Ectodermal cell (in vitro differentiated cells): ENCODE data around the gene USP6NL.

Experiments used
- H3K27ac ChIP-seq: 2 replicates; pipeline ENCODE4 v1.7.0; 2013; ENCODE audit warnings: mild to moderate bottlenecking, low read depth, low read length; ENCODE audit not compliant: insufficient read depth, poor library complexity, severe bottlenecking
- H3K27me3 ChIP-seq: 2 replicates; pipeline ENCODE4 v1.7.0; 2013; ENCODE audit warnings: mild to moderate bottlenecking, low read length; ENCODE audit not compliant: insufficient read depth, control insufficient read depth, poor library complexity, severe bottlenecking
- H3K36me3 ChIP-seq: one replicate; pipeline ENCODE4 v1.7.0; 2013; ENCODE audit warnings: low read length; ENCODE audit not compliant: control insufficient read depth, insufficient read depth
- H3K4me1 ChIP-seq: one replicate; pipeline ENCODE4 v1.7.0; 2013; ENCODE audit warnings: low read length; ENCODE audit not compliant: control insufficient read depth, insufficient read depth
- H3K4me3 ChIP-seq: 2 replicates; pipeline ENCODE4 v1.7.0; 2013; ENCODE audit warnings: low read depth, low read length, control low read depth; ENCODE audit not compliant: insufficient read depth
- H3K9me3 ChIP-seq: 2 replicates; pipeline ENCODE4 v1.7.0; 2013; ENCODE audit warnings: mild to moderate bottlenecking, low read length, moderate library complexity; ENCODE audit not compliant: control insufficient read depth
- WGBS, 2 experiments: methylation state at CpG; one replicate each; pipeline ENCODE4 v1.1.7; 2013; ENCODE audit warnings: missing lambda C conversion rate in 2 of 2; 5-methylcytosine and 5-hydroxymethylcytosine counted together

Gene USP6NL

DNA sequence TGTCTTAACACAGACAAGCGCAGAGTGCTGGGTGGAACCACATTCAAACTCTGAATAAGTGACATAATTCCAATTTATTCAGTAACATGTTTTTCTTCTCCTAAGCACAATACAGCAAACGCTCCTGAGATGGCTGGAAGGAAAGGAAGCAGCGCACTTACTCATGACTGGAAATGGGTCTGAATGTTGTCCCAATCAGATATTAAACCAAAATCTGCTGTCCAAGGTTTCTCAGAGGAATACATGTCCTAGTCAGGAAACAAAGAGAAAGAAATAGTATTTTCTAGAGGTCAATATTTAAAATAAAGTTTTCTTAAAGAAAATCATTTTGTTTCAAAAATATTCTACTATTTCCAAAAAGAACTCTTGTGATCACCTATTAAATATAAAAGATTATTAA, 14.0 kb downstream of the USP6NL start:
- no peaks in the 10 kb centered on the region for H3K36me3 ChIP-seq

DNA sequence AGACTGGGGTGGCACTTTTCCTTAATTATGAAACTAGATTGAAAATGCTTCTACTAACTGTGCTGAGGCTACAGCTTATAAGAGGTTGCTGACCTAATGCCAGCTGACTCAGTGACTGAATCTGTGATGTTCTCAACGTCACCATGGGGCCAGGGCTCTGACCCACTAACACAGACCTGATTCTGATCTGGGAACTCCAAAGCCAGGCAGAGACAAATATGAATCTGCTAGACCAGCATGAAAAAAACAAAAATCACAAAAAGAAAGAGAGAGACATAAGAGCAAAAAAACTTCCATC, 16.1 kb downstream of the USP6NL start:
- Histone ChIP-seq H3K9me3 (no peaks in the 10 kb centered on the region), H3K36me3 (no peaks in the 10 kb centered on the region), H3K4me1 (peaks cover 10% of the 10 kb centered on the region), H3K27me3 (no peaks in the 10 kb centered on the region), H3K4me3 (no peak overlapping the region), H3K27ac (no peak overlapping the region)
- WGBS, 2 experiments, result 81 to 84% methylated on average over 1 of the region's 1 CpG

More for the DNA sequence above, 14.0 kb downstream of the USP6NL start:
- H3K27ac ChIP-seq, result no peak overlapping the region
- peaks cover 4% of the 10 kb centered on the region for H3K4me1 ChIP-seq
- H3K27me3 ChIP-seq, result no peaks in the 10 kb centered on the region
- no peaks in the 10 kb centered on the region for H3K9me3 ChIP-seq
- 95 to 97% methylated on average over 3 of the region's 3 CpGs for WGBS, 2 experiments
- no peak overlapping the region for H3K4me3 ChIP-seq

DNA sequence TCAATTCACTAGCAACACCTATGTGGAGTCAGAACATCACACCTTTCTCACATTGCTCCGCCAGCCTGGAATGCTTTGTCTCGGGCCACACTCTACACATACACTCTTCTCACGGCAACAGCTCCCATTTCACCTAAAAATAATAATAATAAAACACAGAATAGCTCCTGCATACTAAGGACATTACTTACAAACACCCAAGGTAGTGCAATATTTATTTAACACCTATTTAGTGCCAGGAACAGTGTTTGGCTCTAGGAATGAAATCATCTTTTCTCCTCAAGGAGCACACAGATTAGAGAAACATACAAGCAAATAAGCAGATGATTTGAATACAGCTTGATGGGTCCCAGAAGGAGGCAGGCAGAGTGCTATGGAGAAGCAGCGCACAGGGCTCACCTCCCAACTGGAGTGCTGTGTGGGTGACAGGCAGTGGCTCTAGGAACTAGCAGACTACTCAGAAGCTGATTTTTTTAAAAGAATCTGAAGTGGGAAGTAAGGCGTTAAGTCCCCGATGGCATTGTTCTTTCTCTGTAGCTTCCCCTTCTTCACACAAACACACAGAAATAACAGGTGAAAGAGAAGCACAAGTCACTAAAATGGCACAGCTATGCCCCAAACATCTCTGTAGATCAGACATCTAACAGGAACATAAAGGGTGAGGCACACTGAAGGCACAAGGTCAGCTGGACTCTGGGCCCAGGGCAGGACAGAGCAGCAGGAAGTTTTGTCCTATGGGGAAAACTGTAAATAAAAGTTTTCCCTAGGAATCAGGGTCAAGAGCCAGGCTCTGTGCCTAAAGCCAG, 16.7 kb downstream of the USP6NL start:
- H3K9me3 ChIP-seq, result no peaks in the 10 kb centered on the region
- H3K4me1 ChIP-seq, result peaks cover 10% of the 10 kb centered on the region
- no peak overlapping the region for H3K27ac ChIP-seq
- no peak overlapping the region for H3K4me3 ChIP-seq
- no peaks in the 10 kb centered on the region for H3K36me3 ChIP-seq
- 88 to 93% methylated on average over 6 of the region's 6 CpGs for WGBS, 2 experiments
- H3K27me3 ChIP-seq, result no peaks in the 10 kb centered on the region

DNA sequence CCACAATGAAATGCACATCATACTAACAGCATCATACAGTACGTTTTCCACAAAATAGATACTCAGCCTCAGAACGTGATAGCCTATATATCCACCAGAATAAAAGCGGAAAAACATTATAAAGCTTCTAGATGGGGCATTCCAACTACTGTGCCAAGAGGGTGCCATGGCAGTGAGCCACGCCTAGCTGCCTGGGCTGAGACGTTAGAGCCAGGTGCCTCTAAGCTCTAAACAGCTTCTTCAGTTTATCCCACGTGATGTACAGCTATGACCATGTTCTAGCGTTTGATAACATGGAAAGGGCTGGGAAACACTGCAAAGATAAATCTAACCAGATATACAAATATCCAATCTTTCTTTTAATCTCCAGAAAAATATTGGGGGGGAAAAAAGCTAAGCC, 17.8 kb downstream of the USP6NL start:
- WGBS, 2 experiments, result 91 to 93% methylated on average over 7 of the region's 7 CpGs
- no peaks in the 10 kb centered on the region for H3K27me3 ChIP-seq
- H3K9me3 ChIP-seq, result no peaks in the 10 kb centered on the region
- H3K36me3 ChIP-seq, result no peaks in the 10 kb centered on the region
- H3K27ac ChIP-seq, result no peak overlapping the region
- no peak overlapping the region for H3K4me3 ChIP-seq
- H3K4me1 ChIP-seq, result peaks cover 10% of the 10 kb centered on the region

DNA sequence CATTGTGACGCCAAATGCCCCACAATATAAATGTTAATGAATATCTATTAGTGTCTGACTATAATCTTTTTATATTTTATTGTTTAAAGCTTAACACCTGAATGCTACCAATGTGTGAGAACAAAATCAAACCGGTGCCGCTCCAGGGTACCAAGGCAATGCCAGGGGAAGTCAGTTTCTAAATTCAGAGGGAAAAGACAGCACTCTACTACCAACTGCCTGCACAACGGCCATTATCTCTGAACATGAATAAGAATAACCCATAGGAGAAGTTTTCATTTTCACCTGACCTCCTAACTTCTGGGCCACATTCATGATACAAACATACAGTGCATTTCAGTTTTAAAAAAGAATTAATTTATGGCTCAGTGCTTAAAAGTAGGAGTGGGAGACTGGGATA, 21.7 kb downstream of the USP6NL start:
- Histone ChIP-seq H3K27ac (no peak overlapping the region), H3K36me3 (no peaks in the 10 kb centered on the region), H3K4me1 (peaks cover 6% of the 10 kb centered on the region), H3K27me3 (no peaks in the 10 kb centered on the region), H3K4me3 (no peak overlapping the region), H3K9me3 (peaks cover 3% of the 10 kb centered on the region)
- 89 to 92% methylated on average over 3 of the region's 4 CpGs for WGBS, 2 experiments

DNA sequence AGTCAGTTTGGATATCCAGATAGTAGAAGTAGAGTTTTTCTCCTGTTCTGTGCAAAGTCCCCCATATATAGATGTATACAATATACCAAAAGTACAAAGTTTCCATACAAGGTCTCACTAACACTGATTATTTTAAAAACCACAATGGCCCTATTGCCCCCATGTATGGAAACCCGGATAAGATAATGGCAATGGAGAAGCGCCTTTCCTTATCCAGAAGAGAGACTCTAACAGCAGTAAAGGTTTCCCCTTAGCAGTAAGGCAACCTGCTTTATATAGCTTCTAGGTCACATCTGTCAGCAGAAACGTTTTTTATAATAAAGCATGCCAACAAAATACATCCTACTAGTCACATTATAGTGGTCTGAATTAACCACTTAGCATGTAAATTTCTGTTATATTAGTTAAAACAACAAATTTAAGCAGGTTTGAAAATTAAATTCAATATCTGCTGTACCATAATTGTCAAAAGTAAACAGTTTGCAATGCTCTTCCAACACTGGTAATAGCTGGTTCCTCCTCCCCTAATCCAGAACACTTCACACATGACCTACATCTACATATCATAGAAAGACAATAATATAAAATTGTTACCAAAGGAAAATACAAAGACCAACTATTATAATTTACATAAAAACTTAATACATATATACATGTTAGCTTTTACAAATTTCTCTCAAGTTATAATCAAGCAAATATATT, 22.4 kb downstream of the USP6NL start:
- 77 to 90% methylated on average over 3 of the region's 3 CpGs for WGBS, 2 experiments
- Histone ChIP-seq H3K4me3 (no peak overlapping the region), H3K27ac (no peak overlapping the region)

DNA sequence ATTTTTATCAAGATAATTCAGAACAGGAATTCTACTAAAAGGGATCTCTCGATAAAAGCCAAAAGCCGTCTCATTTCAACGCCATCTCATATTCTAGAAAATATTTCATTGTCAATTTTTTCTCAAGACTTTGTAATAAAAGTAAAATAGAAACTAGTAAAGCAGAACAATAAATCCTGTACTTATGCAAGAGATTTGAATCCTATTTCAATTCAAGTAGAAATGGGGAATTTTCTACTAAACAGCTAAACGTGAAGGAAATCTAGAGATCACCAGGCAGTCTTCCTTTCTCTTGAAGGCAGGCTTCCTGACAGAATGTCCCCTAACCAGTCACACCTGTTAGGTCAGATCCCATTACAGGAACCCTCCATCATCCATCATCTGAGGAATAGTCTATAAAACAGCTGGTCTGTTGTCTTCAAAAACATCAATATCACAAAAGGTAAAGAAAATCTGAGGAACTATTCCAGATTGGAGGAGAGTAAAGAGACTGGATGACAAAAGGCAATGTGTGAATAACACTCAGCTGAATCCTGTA, 23.7 kb downstream of the USP6NL start:
- WGBS, 2 experiments, result 87 to 90% methylated on average over 3 to 4 of the region's 4 CpGs
- Histone ChIP-seq H3K27me3 (no peaks in the 10 kb centered on the region), H3K4me1 (peaks cover 6% of the 10 kb centered on the region), H3K36me3 (peaks cover 4% of the 10 kb centered on the region), H3K27ac (no peak overlapping the region), H3K4me3 (no peak overlapping the region), H3K9me3 (peaks cover 3% of the 10 kb centered on the region)

More for the DNA sequence above, 22.4 kb downstream of the USP6NL start:
- H3K4me1 ChIP-seq, result peaks cover 6% of the 10 kb centered on the region
- H3K27me3 ChIP-seq, result no peaks in the 10 kb centered on the region
- peaks cover 4% of the 10 kb centered on the region for H3K36me3 ChIP-seq
- H3K9me3 ChIP-seq, result peaks cover 3% of the 10 kb centered on the region

DNA sequence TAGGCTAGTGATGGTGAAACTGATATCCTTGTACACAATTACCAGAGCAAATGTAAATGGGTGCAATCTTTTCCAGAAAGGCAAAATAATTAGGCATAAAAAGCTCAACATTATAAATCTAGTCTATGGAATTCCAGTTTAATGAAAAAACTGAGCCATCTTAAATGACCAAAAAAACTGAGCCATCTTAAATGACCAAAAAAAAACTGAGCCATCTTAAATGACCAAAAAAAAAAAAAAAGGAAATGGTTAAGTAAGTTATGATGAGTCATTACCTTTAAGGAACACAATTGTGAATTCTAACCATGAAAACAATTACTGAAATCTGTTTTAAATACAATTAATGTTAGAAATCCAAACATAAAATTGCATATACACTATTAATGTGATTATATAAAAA, 25.3 kb downstream of the USP6NL start:
- Histone ChIP-seq H3K4me1 (peaks cover 6% of the 10 kb centered on the region), H3K9me3 (peaks cover 3% of the 10 kb centered on the region), H3K27ac (no peak overlapping the region), H3K4me3 (no peak overlapping the region), H3K36me3 (peaks cover 4% of the 10 kb centered on the region), H3K27me3 (no peaks in the 10 kb centered on the region)

DNA sequence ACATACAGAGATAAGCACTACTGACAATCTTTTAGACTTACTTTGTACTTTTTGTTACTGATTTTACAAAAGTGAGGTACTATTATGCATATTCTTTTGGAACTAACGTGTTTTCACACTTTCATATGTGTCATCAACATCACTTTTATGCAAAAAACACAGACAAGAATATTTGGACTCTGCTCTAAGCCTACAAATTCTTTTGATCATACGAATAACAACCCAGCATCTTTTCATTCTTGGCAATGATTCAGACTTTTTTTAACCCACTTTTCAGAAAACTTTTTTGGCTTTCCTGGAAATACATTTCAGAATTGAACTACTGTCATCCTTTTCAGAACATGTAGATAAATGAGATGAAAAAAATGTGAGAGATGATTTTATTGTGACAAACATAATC, 30.2 kb downstream of the USP6NL start:
- Histone ChIP-seq H3K4me1 (no peaks in the 10 kb centered on the region), H3K27ac (no peak overlapping the region), H3K4me3 (no peak overlapping the region), H3K9me3 (peaks cover 3% of the 10 kb centered on the region), H3K27me3 (no peaks in the 10 kb centered on the region), H3K36me3 (peaks cover 4% of the 10 kb centered on the region)
- 93 to 96% methylated on average over 2 of the region's 2 CpGs for WGBS, 2 experiments

DNA sequence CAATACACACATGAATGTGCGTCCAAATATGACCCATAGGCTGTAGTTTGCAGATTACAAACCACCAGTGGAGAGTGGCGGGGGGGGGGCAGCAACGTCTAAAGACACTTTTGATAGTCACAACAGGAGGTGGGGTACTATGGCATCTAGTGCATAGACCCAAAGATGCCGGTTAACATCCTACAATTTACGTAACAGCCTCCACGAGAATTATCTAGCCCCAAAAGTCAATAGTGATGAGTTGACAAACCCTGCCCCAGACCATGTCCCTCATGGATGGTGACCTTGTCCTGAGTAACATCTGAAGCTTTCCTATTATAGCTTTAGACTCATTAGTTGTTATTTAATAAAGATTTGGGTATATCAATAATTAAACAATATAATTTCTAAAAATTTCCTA, 31.6 kb downstream of the USP6NL start:
- Histone ChIP-seq H3K4me3 (no peak overlapping the region), H3K27ac (no peak overlapping the region), H3K9me3 (no peaks in the 10 kb centered on the region), H3K36me3 (peaks cover 4% of the 10 kb centered on the region), H3K27me3 (no peaks in the 10 kb centered on the region), H3K4me1 (peaks cover 3% of the 10 kb centered on the region)
- WGBS, 2 experiments, result 75 to 94% methylated on average over 6 of the region's 6 CpGs
